K562 (cell line): ENCODE data around the gene ARHGDIB. TPM values are rescaled to one million over a fixed set of nuclear protein-coding genes. Genes with fewer than 3 reads are reported as not detected.

Source experiments
- ATAC-seq: fragments of 200-7000 bp; cut with Tn5 transposase; 3 replicates; pipeline ENCODE4 v1.9.1; 2020; ENCODE audit warnings: moderate library complexity
- BruUV-seq: library from RNA; stranded (reverse); fragments of 400-500 nt; replicated peaks from 2 replicates; lab custom pipeline; 2021; lab: Mats Ljungman, UMichigan
- CTCF ChIA-PET: fragments of 300-600 bp; formaldehyde crosslinking; extraction: SDS; loops from one replicate; lab custom pipeline; 2021; ENCODE audit warnings: low intra/inter-chr PET ratio; lab: Yijun Ruan, JAX
- POLR2A ChIA-PET: fragments of 300-600, 350-650 bp; sonication (Branson Sonifier 250); formaldehyde crosslinking; extraction: SDS; loops from one replicate; lab custom pipeline; 2021; ENCODE audit warnings: antibody characterized with exemption, inconsistent platforms; lab: Yijun Ruan, JAX
- DNase-seq, 4 experiments: peaks; one replicate each; pipeline versions ENCODE4 v3.0.0 to v3.0.0-alpha.2; 2011 to 2018; ENCODE audit warnings: low spot score in 3 of 4, mixed read lengths in 3 of 4; ENCODE audit errors: extremely low read depth in 1 of 4
- FAIRE-seq: peaks from 2 replicates; lab custom pipeline; 2011; peaks lifted over from hg19 to GRCh38; lab: Jason Lieb, UNC
- H2AFZ ChIP-seq: 2 replicates; pipeline ENCODE4 v1.6.0; 2011; ENCODE audit warnings: low read depth, low read length, control low read depth, inconsistent platforms
- H3K27ac ChIP-seq: fragments of 200-600 bp; 3 replicates; pipeline ENCODE4 v1.8.0; 2011; ENCODE audit warnings: low read depth, mild to moderate bottlenecking, control low read depth, inconsistent platforms, low read length, moderate library complexity, mixed read lengths; ENCODE audit errors: extremely low read depth
- H3K27me3 ChIP-seq, 2 experiments: fragments of 300-600 bp in 1 of 2; 2 replicates in 1 of 2; 3 replicates in 1 of 2; pipeline versions ENCODE4 v1.6.0 to v1.8.0; 2011; ENCODE audit warnings: inconsistent platforms in 2 of 2, low read length in 2 of 2, mild to moderate bottlenecking in 1 of 2, mixed read lengths in 1 of 2, moderate library complexity in 1 of 2; ENCODE audit not compliant: control insufficient read depth in 2 of 2, insufficient read depth in 2 of 2
- H3K36me3 ChIP-seq: fragments of 300-600 bp; 3 replicates; pipeline ENCODE4 v1.8.0; 2011; ENCODE audit warnings: mild to moderate bottlenecking, low read length, inconsistent platforms; ENCODE audit not compliant: control insufficient read depth, insufficient read depth
- H3K4me1 ChIP-seq, 2 experiments: fragments of 200-600 bp in 1 of 2; replicated peaks in 1 of 2; 2 replicates in 1 of 2; 3 replicates in 1 of 2; pipeline versions ENCODE4 v1.5.1 to v1.8.0; 2011; ENCODE audit warnings: inconsistent platforms in 2 of 2, low read length in 2 of 2, mild to moderate bottlenecking in 1 of 2, mixed read lengths in 1 of 2, moderate library complexity in 1 of 2; ENCODE audit not compliant: control insufficient read depth in 2 of 2, insufficient read depth in 2 of 2
- H3K4me2 ChIP-seq: 2 replicates; pipeline ENCODE4 v1.6.1; 2011; ENCODE audit warnings: low read length, control low read depth, inconsistent platforms, mixed read lengths; ENCODE audit not compliant: insufficient read depth
- H3K4me3 ChIP-seq: fragments of 200-600 bp; sonication (generic), shearing (Covaris generic); 2 replicates; pipeline ENCODE4 v1.5.1; 2016; ENCODE audit warnings: control low read depth, inconsistent platforms
- H3K79me2 ChIP-seq: fragments of 200-600 bp; 3 replicates; pipeline ENCODE4 v1.8.0; 2011; ENCODE audit warnings: low read length, inconsistent platforms; ENCODE audit not compliant: control insufficient read depth, insufficient read depth
- H3K9ac ChIP-seq, 2 experiments: 2 replicates each; pipeline versions ENCODE4 v1.6.0 to v1.6.1; 2011; ENCODE audit warnings: low read depth in 2 of 2, low read length in 2 of 2, control low read depth in 1 of 2, inconsistent platforms in 1 of 2, mild to moderate bottlenecking in 1 of 2, mixed read lengths in 1 of 2; ENCODE audit not compliant: insufficient read depth in 1 of 2
- H3K9me1 ChIP-seq: one replicate; pipeline ENCODE4 v1.6.0; 2011; ENCODE audit warnings: inconsistent platforms, mild to moderate bottlenecking, low read length, moderate library complexity; ENCODE audit not compliant: control insufficient read depth, insufficient read depth
- H3K9me3 ChIP-seq: replicated peaks from 2 replicates; pipeline ENCODE4 v1.5.1; 2011; ENCODE audit warnings: low read depth, low read length, inconsistent platforms; ENCODE audit not compliant: control insufficient read depth, insufficient read depth
- H4K20me1 ChIP-seq: replicated peaks from 2 replicates; pipeline ENCODE4 v1.6.1; 2011; ENCODE audit warnings: low read length, inconsistent platforms, mixed read lengths; ENCODE audit not compliant: control insufficient read depth, insufficient read depth
- ARID4B ChIP-seq: sonication (generic); formaldehyde crosslinking; IDR thresholded peaks from 2 replicates; pipeline ENCODE4 v1.8.0; 2022; ENCODE audit warnings: mild to moderate bottlenecking, missing genetic modification reagents
- CEBPB ChIP-seq: fragments of 450-650 bp; IDR thresholded peaks from 2 replicates; pipeline ENCODE4 v1.6.1; 2016; ENCODE audit warnings: missing genetic modification characterization, missing compliant biosample characterization
- CEBPG ChIP-seq, 3 experiments: fragments of 200-800 bp in 1 of 3; sonication (Bioruptor generic) in 1 of 3; sonication (generic) in 1 of 3; formaldehyde crosslinking in 1 of 3; IDR thresholded peaks in 2 of 3; conservative IDR thresholded peaks in 1 of 3; 2 replicates each; pipeline versions ENCODE4 v1.6.1 to v1.8.0; 2016 to 2022; ENCODE audit warnings: missing compliant biosample characterization in 2 of 3, missing genetic modification characterization in 2 of 3, mild to moderate bottlenecking in 1 of 3, missing genetic modification reagents in 1 of 3
- ESRRB ChIP-seq: fragments of 250-450 bp; sonication (Bioruptor Pico); IDR thresholded peaks from 2 replicates; pipeline ENCODE4 v1.5.0; 2020; ENCODE audit warnings: mild to moderate bottlenecking, moderate library complexity, borderline replicate concordance
- KAT2B ChIP-seq: IDR thresholded peaks from one replicate; pipeline ENCODE4 v1.6.1; 2012; ENCODE audit warnings: low read depth, mild to moderate bottlenecking, control low read depth, inconsistent platforms, low read length, moderate library complexity
- NFE2 ChIP-seq: IDR thresholded peaks from 2 replicates; pipeline ENCODE4 v1.6.1; 2014; ENCODE audit warnings: antibody characterized with exemption, low read depth
- TBP ChIP-seq: optimal IDR thresholded peaks from 2 replicates; pipeline ENCODE3; 2011; ENCODE audit warnings: low read depth, low read length, improper control_type of control experiment
- ZNF589 ChIP-seq: fragments of 200-800 bp; sonication (Bioruptor generic); IDR thresholded peaks from 2 replicates; pipeline ENCODE4 v1.6.1; 2016; ENCODE audit warnings: low read depth, missing genetic modification characterization, missing compliant biosample characterization
- WGBS: fragments of 100-300 bp; shearing (Covaris generic); methylation state at CpG from one replicate; pipeline ENCODE4 v1.1.6; 2016; ENCODE audit warnings: low coverage, mixed read lengths; ENCODE audit not compliant: insufficient coverage; ENCODE audit errors: missing lambda C conversion rate; 5-methylcytosine and 5-hydroxymethylcytosine counted together
- in situ Hi-C: fragments of 300-500 bp; cut with MboI; formaldehyde crosslinking; loops from 4 replicates; pipeline ENCODE4 v1.15.0; 2018; ENCODE audit warnings: inconsistent platforms, mixed read lengths
- intact Hi-C: fragments of 100-400 bp; cut with micrococcal nuclease; formaldehyde crosslinking; loops from 2 replicates; pipeline ENCODE4 v1.14.2; 2022
- polyA plus RNA-seq, 8 experiments: library from polyadenylated mRNA; depleted of rRNA in 4 of 8; stranded (reverse) in 5 of 8; unstranded in 3 of 8; fragments of >200 nt; fragmentation: Nextera tagmentation in 2 of 8; fragmentation: Illumina TruSeq in 1 of 8; extraction: Ambion mirVana in 2 of 8; extraction: Trizol in 1 of 8; gene quantifications; 2 replicates each; pipeline versions ENCODE4 v1.2.1 to v1.2.3, GENCODE V29; 2011 to 2014; ENCODE audit warnings: inconsistent platforms in 1 of 8, missing spikeins in 1 of 8
- total RNA-seq, 7 experiments: library from RNA; depleted of rRNA in 6 of 7; stranded (reverse); fragments of >200 nt in 6 of 7; fragmentation: Illumina TruSeq in 2 of 7; extraction: Trizol in 2 of 7; gene quantifications; 2 replicates each; pipeline versions ENCODE4 v1.2.1 to v1.2.3, GENCODE V29; 2011 to 2021; ENCODE audit warnings: low replicate concordance in 1 of 7
- TF ChIP-seq, protein P1 (sequence below): fragments of 450-650 bp; formaldehyde crosslinking; IDR thresholded peaks from 2 replicates; pipeline ENCODE4 v1.4.0; 2020; ENCODE audit warnings: mild to moderate bottlenecking, mixed read lengths

The ARHGDIB gene
- total and polyA plus RNA-seq, 9 of the 15 experiments (the other 6 are each of a cell fraction or from before 2014, with no cell fraction given), result 9.5 to 204 (median 116) TPM

GRCh38 chr12:14900521-14901227 is 60.7 kb downstream of the ARHGDIB start:
- Histone ChIP-seq H3K27ac (no peak overlapping the region), H3K27me3 (no peaks in the 10 kb centered on the region), H3K9me1 (no peaks in the 10 kb centered on the region), H3K4me3 (no peak overlapping the region), H3K9me3 (no peaks in the 10 kb centered on the region), H4K20me1 (no peaks in the 10 kb centered on the region), H3K36me3 (no peaks in the 10 kb centered on the region), H3K9ac (no peak overlapping the region), H3K4me2 (no peak overlapping the region), H3K4me1 (no peaks in the 10 kb centered on the region; a peak in 2 of 5 replicates), H2AFZ (no peak overlapping the region), H3K79me2 (no peaks in the 10 kb centered on the region)
- no peak for DNase-seq
- 22% methylated on average over 4 of the region's 5 CpGs for WGBS
- in situ Hi-C loops (no loop called here), intact Hi-C loops (no loop called here)
- POLR2A ChIA-PET, result interaction anchor here (1.1 kb wide), 1 partner anchor 46 kb away, joined by 3 read pairs; no protein-coding TSS in a partner anchor
- TF ChIP-seq ZNF589 (CRISPR knock-in tag) (no peak), TBP (no peak), KAT2B (no peak), ESRRB (no peak), CEBPG (CRISPR knock-in tag; IDR thresholded peaks at IDR 0.05) (no peak), CEBPG (tag; conservative IDR thresholded peaks at IDR 0.05 in 1 of 2, IDR thresholded peaks at IDR 0.05 in 1 of 2) (peak; percentile 37 to 62; a peak in 2 of 4 replicates), ARID4B (CRISPR knock-in tag) (no peak), NFE2 (no peak), CEBPB (peak; percentile 71)
- TF ChIP-seq, protein P1, sequence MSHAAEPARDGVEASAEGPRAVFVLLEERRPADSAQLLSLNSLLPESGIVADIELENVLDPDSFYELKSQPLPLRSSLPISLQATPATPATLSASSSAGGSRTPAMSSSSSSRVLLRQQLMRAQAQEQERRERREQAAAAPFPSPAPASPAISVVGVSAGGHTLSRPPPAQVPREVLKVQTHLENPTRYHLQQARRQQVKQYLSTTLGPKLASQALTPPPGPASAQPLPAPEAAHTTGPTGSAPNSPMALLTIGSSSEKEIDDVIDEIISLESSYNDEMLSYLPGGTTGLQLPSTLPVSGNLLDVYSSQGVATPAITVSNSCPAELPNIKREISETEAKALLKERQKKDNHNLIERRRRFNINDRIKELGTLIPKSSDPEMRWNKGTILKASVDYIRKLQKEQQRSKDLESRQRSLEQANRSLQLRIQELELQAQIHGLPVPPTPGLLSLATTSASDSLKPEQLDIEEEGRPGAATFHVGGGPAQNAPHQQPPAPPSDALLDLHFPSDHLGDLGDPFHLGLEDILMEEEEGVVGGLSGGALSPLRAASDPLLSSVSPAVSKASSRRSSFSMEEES, result no peak
- CTCF ChIA-PET, result no interaction called here
- no peak for ATAC-seq
- no TSS peak for BruUV-seq
- no peak for FAIRE-seq
